Hepatocyte (in vitro differentiated cells): ENCODE results near the gene BBS10. TPM values are rescaled to one million over a fixed set of nuclear protein-coding genes. Genes with fewer than 3 reads are reported as not detected.
"Not testable (repeated sequence)": the region's sequence is repeated elsewhere in the genome, so short reads cannot be mapped to it uniquely, and the experiment has no call there.

ENCODE experiments used
- DNase-seq: peaks from one replicate; pipeline ENCODE4 v3.0.0-alpha.2; 2016; ENCODE audit warnings: low spot score
- H2AFZ ChIP-seq: fragments of 200-600 bp; sonication (generic); 2 replicates; pipeline ENCODE4 v1.6.0; 2016; ENCODE audit warnings: antibody characterized with exemption, mild to moderate bottlenecking
- H3K27ac ChIP-seq: fragments of 200-600 bp; sonication (generic); 2 replicates; pipeline ENCODE4 v1.5.1; 2016; ENCODE audit warnings: mild to moderate bottlenecking
- H3K27me3 ChIP-seq: fragments of 200-600 bp; sonication (generic); 2 replicates; pipeline ENCODE4 v1.6.1; 2016
- H3K36me3 ChIP-seq: fragments of 200-600 bp; sonication (generic); replicated peaks from 2 replicates; pipeline ENCODE4 v1.5.1; 2016; ENCODE audit warnings: low read depth; ENCODE audit not compliant: insufficient read depth
- H3K4me1 ChIP-seq: fragments of 200-600 bp; sonication (generic); 2 replicates; pipeline ENCODE4 v1.5.1; 2016; ENCODE audit warnings: mild to moderate bottlenecking, moderate library complexity; ENCODE audit not compliant: insufficient read depth
- H3K4me2 ChIP-seq: fragments of 200-600 bp; sonication (generic); 2 replicates; pipeline ENCODE4 v1.6.0; 2016
- H3K4me3 ChIP-seq: fragments of 200-600 bp; sonication (generic); 2 replicates; pipeline ENCODE4 v1.5.1; 2016; ENCODE audit warnings: mild to moderate bottlenecking
- H3K79me2 ChIP-seq: fragments of 200-600 bp; sonication (generic); 2 replicates; pipeline ENCODE4 v1.6.0; 2017; ENCODE audit warnings: mild to moderate bottlenecking
- H3K9me2 ChIP-seq: fragments of 200-600 bp; sonication (generic); replicated peaks from 2 replicates; pipeline ENCODE4 v1.6.0; 2017; ENCODE audit warnings: mild to moderate bottlenecking; ENCODE audit not compliant: insufficient read depth
- H3K9me3 ChIP-seq: fragments of 200-600 bp; sonication (generic); 2 replicates; pipeline ENCODE4 v1.5.1; 2016; ENCODE audit warnings: low read depth, mild to moderate bottlenecking
- H4K20me1 ChIP-seq: fragments of 200-600 bp; sonication (generic); 2 replicates; pipeline ENCODE4 v1.6.0; 2016; ENCODE audit warnings: mild to moderate bottlenecking; ENCODE audit not compliant: insufficient read depth, poor library complexity, severe bottlenecking
- EZH2 ChIP-seq: fragments of 200-600 bp; sonication (generic); IDR thresholded peaks from 2 replicates; pipeline ENCODE4 v1.6.1; 2016; ENCODE audit warnings: antibody characterized with exemption, mild to moderate bottlenecking, borderline replicate concordance
- EZH2phosphoT487 ChIP-seq: fragments of 200-600 bp; sonication (generic); IDR thresholded peaks from one replicate; pipeline ENCODE4 v1.6.1; 2018; ENCODE audit warnings: antibody characterized with exemption, mild to moderate bottlenecking, low read depth, moderate library complexity; ENCODE audit not compliant: unreplicated experiment, severe bottlenecking
- WGBS: methylation state at CpG from one replicate; pipeline ENCODE4 v1.1.6; 2016; ENCODE audit warnings: low lambda C conversion rate; ENCODE audit errors: missing lambda C conversion rate; 5-methylcytosine and 5-hydroxymethylcytosine counted together
- polyA plus RNA-seq: library from polyadenylated mRNA; unstranded; fragments of >200 nt; fragmentation: Nextera tagmentation; extraction: Ambion mirVana; gene quantifications from 2 replicates; pipeline ENCODE4 v1.2.1, GENCODE V29; 2016
- total RNA-seq: library from RNA; depleted of rRNA; stranded (reverse); fragments of >200 nt; gene quantifications from 2 replicates; pipeline ENCODE4 v1.2.3, GENCODE V29; 2014
- TF ChIP-seq, protein P1 (sequence below): fragments of 200-600 bp; sonication (generic); IDR thresholded peaks from 2 replicates; pipeline ENCODE4 v1.5.1; 2016; ENCODE audit warnings: antibody characterized with exemption, mild to moderate bottlenecking; ENCODE audit not compliant: poor library complexity

The BBS10 gene
- total and polyA plus RNA-seq, 2 experiments from 2014 or later: 7.2 to 17.5 TPM

DNA sequence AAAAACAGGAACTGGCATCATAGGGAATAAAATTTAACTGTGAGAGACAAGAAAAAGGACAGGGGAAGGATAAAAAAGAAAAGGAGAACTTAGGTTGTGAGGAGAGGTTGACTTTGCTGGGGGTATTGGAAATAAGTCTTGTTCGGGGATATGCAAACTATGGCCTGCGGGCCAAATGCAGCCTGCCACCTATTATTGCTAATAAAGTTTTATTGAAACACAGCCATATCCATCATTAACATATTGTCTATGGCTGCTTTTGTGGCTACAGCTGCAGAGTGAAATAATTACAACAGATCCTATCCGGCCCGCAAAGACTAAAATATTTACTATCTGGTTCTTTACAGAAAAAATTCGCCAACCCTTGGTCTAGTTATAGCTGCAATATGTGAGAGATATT is 18.6 kb downstream of the BBS10 start:
- Histone ChIP-seq H3K4me2 (no peak overlapping the region), H3K36me3 (no peaks in the 10 kb centered on the region), H3K9me3 (no peaks in the 10 kb centered on the region), H3K9me2 (no peaks in the 10 kb centered on the region), H3K4me1 (no peaks in the 10 kb centered on the region), H4K20me1 (no peaks in the 10 kb centered on the region), H3K4me3 (no peak overlapping the region), H3K79me2 (no peaks in the 10 kb centered on the region), H3K27ac (no peak overlapping the region), H3K27me3 (no peaks in the 10 kb centered on the region), H2AFZ (no peak overlapping the region)
- WGBS: 93% methylated on average over 5 of the region's 5 CpGs
- no peak for TF ChIP-seq EZH2
- TF ChIP-seq, protein P1, sequence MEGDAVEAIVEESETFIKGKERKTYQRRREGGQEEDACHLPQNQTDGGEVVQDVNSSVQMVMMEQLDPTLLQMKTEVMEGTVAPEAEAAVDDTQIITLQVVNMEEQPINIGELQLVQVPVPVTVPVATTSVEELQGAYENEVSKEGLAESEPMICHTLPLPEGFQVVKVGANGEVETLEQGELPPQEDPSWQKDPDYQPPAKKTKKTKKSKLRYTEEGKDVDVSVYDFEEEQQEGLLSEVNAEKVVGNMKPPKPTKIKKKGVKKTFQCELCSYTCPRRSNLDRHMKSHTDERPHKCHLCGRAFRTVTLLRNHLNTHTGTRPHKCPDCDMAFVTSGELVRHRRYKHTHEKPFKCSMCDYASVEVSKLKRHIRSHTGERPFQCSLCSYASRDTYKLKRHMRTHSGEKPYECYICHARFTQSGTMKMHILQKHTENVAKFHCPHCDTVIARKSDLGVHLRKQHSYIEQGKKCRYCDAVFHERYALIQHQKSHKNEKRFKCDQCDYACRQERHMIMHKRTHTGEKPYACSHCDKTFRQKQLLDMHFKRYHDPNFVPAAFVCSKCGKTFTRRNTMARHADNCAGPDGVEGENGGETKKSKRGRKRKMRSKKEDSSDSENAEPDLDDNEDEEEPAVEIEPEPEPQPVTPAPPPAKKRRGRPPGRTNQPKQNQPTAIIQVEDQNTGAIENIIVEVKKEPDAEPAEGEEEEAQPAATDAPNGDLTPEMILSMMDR: no peak
- TF ChIP-seq EZH2phosphoT487: no peak
- DNase-seq: no peak

DNA sequence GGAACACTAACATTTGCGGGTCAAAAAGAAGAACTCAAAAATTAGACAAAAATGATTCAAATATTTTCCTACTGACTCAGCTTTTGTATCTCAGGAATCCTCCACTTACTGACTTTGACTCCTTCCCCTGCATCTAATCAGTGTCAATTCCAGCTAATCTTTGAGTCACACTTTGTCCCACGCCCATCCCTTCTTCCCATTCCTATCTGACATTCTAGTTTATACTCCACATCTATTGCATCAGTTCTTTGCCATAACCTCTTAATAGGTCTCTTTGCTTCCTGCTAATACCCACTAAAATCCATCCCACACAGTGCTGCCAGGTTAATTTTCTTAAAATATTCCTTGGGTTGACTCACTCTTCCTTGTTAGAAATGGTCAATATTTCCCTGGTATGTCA is 19.1 kb downstream of the BBS10 start:
- Histone ChIP-seq H4K20me1 (no peaks in the 10 kb centered on the region), H3K27ac (no peak overlapping the region), H3K4me3 (no peak overlapping the region), H3K4me2 (no peak overlapping the region), H3K79me2 (no peaks in the 10 kb centered on the region), H3K9me3 (no peaks in the 10 kb centered on the region), H3K4me1 (no peaks in the 10 kb centered on the region), H3K9me2 (no peaks in the 10 kb centered on the region), H2AFZ (no peak overlapping the region), H3K36me3 (no peaks in the 10 kb centered on the region), H3K27me3 (no peaks in the 10 kb centered on the region)
- no peak for TF ChIP-seq EZH2
- TF ChIP-seq, protein P1: no peak
- no peak for TF ChIP-seq EZH2phosphoT487
- 76% methylated on average over 2 of the region's 2 CpGs for WGBS
- DNase-seq: peak; percentile 27

DNA sequence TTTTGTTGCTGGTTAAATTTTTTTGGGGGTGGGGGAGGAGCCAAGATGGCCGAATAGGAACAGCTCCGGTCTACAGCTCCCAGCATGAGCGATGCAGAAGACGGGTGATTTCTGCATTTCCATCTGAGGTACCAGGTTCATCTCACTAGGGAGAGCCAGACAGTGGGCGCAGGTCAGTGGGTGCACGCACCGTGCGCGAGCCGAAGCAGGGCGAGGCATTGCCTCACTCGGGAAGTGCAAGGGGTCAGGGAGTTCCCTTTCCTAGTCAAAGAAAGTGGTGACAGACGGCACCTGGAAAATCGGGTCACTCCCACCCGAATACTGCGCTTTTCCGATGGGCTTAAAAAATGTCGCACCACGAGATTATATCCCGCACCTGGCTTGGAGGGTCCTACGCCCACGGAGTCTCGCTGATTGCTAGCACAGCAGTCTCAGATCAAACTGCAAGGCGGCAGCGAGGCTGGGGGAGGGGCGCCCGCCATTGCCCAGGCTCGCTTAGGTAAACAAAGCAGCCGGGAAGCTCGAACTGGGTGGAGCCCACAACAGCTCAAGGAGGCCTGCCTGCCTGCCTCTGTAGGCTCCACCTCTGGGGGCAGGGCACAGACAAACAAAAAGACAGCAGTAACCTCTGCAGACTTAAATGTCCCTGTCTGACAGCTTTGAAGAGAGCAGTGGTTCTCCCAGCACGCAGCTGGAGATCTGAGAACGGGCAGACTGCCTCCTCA is 28.5 kb downstream of the BBS10 start:
- H3K9me2 ChIP-seq, H2AFZ ChIP-seq, H3K36me3 ChIP-seq, H3K4me1 ChIP-seq, H3K4me3 ChIP-seq, H3K9me3 ChIP-seq, H4K20me1 ChIP-seq, H3K27me3 ChIP-seq, H3K27ac ChIP-seq, H3K79me2 ChIP-seq, H3K4me2 ChIP-seq, DNase-seq: not testable (repeated sequence)
- WGBS: 52% methylated on average over 30 of the region's 32 CpGs

DNA sequence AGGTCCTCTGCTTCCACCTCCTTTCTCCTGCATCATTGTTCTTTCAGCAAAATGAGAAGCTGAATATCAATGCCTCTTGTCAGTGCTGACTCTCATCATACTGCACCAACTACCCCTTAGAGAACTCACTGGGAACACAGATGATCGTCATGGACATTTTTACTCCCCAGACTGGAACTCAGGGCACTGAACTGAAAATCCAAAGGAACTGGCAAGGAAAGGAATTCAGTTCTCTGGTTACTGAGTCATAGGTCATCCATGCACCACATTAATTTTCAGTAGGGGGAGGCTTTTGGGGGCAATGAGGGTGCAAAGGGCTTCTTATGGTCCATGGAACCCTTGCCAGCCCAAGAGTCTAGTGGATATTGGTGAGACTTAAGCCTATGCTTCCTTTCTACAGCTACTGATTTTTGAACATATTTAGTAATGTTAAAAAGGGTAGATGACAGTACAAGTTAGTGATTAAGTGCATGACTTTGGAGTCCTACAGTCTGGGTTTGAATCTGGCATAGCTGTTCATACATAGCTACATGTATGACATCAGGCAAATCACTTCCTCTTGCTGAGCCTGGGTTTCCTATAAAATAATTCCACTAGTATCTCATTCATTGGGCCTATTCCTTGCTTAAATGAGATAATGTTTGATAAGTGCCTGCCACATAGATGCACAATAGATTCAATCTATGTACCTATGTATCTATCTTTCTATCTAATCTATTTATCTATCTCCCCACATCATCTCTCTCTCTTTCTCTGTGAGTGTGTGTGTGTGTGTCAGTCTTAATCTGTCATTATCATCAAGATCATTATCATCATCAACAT is 29.2 kb downstream of the BBS10 start:
- no peaks in the 10 kb centered on the region for H3K9me3 ChIP-seq
- H2AFZ ChIP-seq: no peak overlapping the region
- 97% methylated on average over 1 of the region's 1 CpG for WGBS
- TF ChIP-seq EZH2 (no peak), EZH2phosphoT487 (no peak)
- TF ChIP-seq, protein P1: no peak
- H3K36me3 ChIP-seq: no peaks in the 10 kb centered on the region
- no peak overlapping the region for H3K4me2 ChIP-seq
- no peaks in the 10 kb centered on the region for H4K20me1 ChIP-seq
- H3K27me3 ChIP-seq: no peaks in the 10 kb centered on the region
- no peak for DNase-seq
- no peaks in the 10 kb centered on the region for H3K79me2 ChIP-seq
- H3K4me3 ChIP-seq: no peak overlapping the region
- no peaks in the 10 kb centered on the region for H3K4me1 ChIP-seq
- H3K9me2 ChIP-seq: no peaks in the 10 kb centered on the region
- no peak overlapping the region for H3K27ac ChIP-seq
